A673 (cell line): Measurements from ENCODE around the gene PXDN. TPM values are rescaled to one million over a fixed set of nuclear protein-coding genes. Genes with fewer than 3 reads are reported as not detected.

Experiments
- BruUV-seq: library from RNA; stranded (reverse); fragments of 400-500 nt; replicated peaks from 2 replicates; lab custom pipeline; 2021; lab: Mats Ljungman, UMichigan
- CTCF ChIA-PET: fragments of 300-600 bp; sonication (Branson Sonifier 250); formaldehyde crosslinking; loops from one replicate; lab custom pipeline; 2022; ENCODE audit warnings: antibody characterized with exemption; lab: Charles Lee
- POLR2A ChIA-PET: fragments of 300-600 bp; sonication (Branson Sonifier 250); formaldehyde crosslinking; loops from one replicate; lab custom pipeline; 2022; ENCODE audit warnings: antibody characterized with exemption; ENCODE audit not compliant: low non-redundant PET; lab: Charles Lee
- DNase-seq: peaks from one replicate; pipeline ENCODE4 v3.0.0-alpha.2; 2015; ENCODE audit warnings: low spot score
- H3K27ac ChIP-seq: fragments of 200-600 bp; sonication (generic); 2 replicates; pipeline ENCODE4 v1.5.1; 2016; ENCODE audit warnings: mixed run types, low read depth, mild to moderate bottlenecking, mixed read lengths, antibody characterized with exemption, low read length; ENCODE audit not compliant: poor library complexity, severe bottlenecking
- H3K27me3 ChIP-seq: fragments of 200-600 bp; sonication (generic); replicated peaks from 2 replicates; pipeline ENCODE4 v1.6.1; 2017; ENCODE audit warnings: mixed run types, low read depth, mild to moderate bottlenecking, mixed read lengths, antibody characterized with exemption, low read length; ENCODE audit not compliant: insufficient read depth, poor library complexity
- H3K36me3 ChIP-seq: fragments of 200-600 bp; sonication (generic); 2 replicates; pipeline ENCODE4 v1.6.1; 2016; ENCODE audit warnings: mixed run types, mild to moderate bottlenecking, mixed read lengths, antibody characterized with exemption, low read length; ENCODE audit not compliant: insufficient read depth, poor library complexity, severe bottlenecking
- H3K4me1 ChIP-seq: fragments of 200-600 bp; sonication (generic); 2 replicates; pipeline ENCODE4 v1.6.1; 2017; ENCODE audit warnings: mixed run types, mild to moderate bottlenecking, mixed read lengths, antibody characterized with exemption, low read length; ENCODE audit not compliant: insufficient read depth, poor library complexity, severe bottlenecking
- H3K4me3 ChIP-seq: fragments of 200-600 bp; sonication (generic); 2 replicates; pipeline ENCODE4 v1.5.1; 2016; ENCODE audit warnings: low read depth, mixed run types, mild to moderate bottlenecking, mixed read lengths, low read length; ENCODE audit not compliant: poor library complexity, severe bottlenecking
- H3K9me3 ChIP-seq: fragments of 200-600 bp; sonication (generic); 2 replicates; pipeline ENCODE4 v1.6.1; 2016; ENCODE audit warnings: mixed run types, low read depth, mild to moderate bottlenecking, mixed read lengths, antibody characterized with exemption, low read length; ENCODE audit not compliant: poor library complexity, severe bottlenecking
- CTCF ChIP-seq: fragments of 300-800, 200-600 bp; sonication (generic); conservative IDR thresholded peaks from 2 replicates; pipeline ENCODE4 v1.5.1; 2017; ENCODE audit warnings: low read depth, mild to moderate bottlenecking, antibody characterized with exemption, low read length, moderate library complexity, mixed read lengths
- EZH2 ChIP-seq: fragments of 200-600 bp; sonication (generic); IDR thresholded peaks from 2 replicates; pipeline ENCODE4 v1.6.1; 2017; ENCODE audit warnings: borderline replicate concordance, low read depth, mild to moderate bottlenecking, mixed read lengths, antibody characterized with exemption, low read length; ENCODE audit not compliant: poor library complexity, severe bottlenecking
- intact Hi-C: fragments of 100-400 bp; cut with micrococcal nuclease; formaldehyde crosslinking; loops from one replicate; pipeline ENCODE4 v1.10.0; 2022; ENCODE audit not compliant: unreplicated experiment
- total RNA-seq: library from RNA; stranded (reverse); gene quantifications from 2 replicates; pipeline ENCODE4 v1.2.3, GENCODE V29; 2021

Gene PXDN
- total RNA-seq, 1 experiment from 2014 or later: 162 TPM

- Histone ChIP-seq H3K9me3 (no peaks in the 10 kb centered on the region), H3K4me1 (no peaks in the 10 kb centered on the region), H3K27me3 (no peaks in the 10 kb centered on the region), H3K36me3 (peaks cover 87% of the 10 kb centered on the region), H3K27ac (no peak overlapping the region), H3K4me3 (no peak overlapping the region)
- intact Hi-C loops: no loop called here
- BruUV-seq: no TSS peak
- POLR2A ChIA-PET: no interaction called here
- DNase-seq: no peak
- TF ChIP-seq CTCF (no peak), EZH2 (no peak)
- CTCF ChIA-PET: no interaction called here
Measured at GRCh38 chr2:1673160-1673944, 71.0 kb downstream of the PXDN start.

GRCh38 chr2:1672738-1673137 is 71.6 kb downstream of the PXDN start:
- DNase-seq: no peak
- Histone ChIP-seq H3K4me1 (no peaks in the 10 kb centered on the region), H3K9me3 (no peaks in the 10 kb centered on the region), H3K27me3 (no peaks in the 10 kb centered on the region), H3K27ac (no peak overlapping the region), H3K4me3 (no peak overlapping the region), H3K36me3 (peaks cover 84% of the 10 kb centered on the region)
- ChIA-PET CTCF (no interaction called here), POLR2A (no interaction called here)
- no TSS peak for BruUV-seq
- intact Hi-C loops: no loop called here
- no peak for TF ChIP-seq EZH2
- TF ChIP-seq CTCF: no peak

GRCh38 chr2:1671916-1672315 is 72.4 kb downstream of the PXDN start:
- intact Hi-C loops: no loop called here

More at GRCh38 chr2:1671916-1672315, 72.4 kb downstream of the PXDN start:
- DNase-seq: no peak
- Histone ChIP-seq H3K4me1 (no peaks in the 10 kb centered on the region), H3K4me3 (no peak overlapping the region), H3K36me3 (peaks cover 79% of the 10 kb centered on the region), H3K9me3 (no peaks in the 10 kb centered on the region), H3K27ac (no peak overlapping the region), H3K27me3 (no peaks in the 10 kb centered on the region)
- TF ChIP-seq CTCF (no peak), EZH2 (no peak)
- ChIA-PET POLR2A (no interaction called here), CTCF (no interaction called here)
- no TSS peak for BruUV-seq
